OCI-LY1 (cell line): Measurements from ENCODE around the gene UBALD2.
"Not testable (repeated sequence)": the region's sequence is repeated elsewhere in the genome, so short reads cannot be mapped to it uniquely, and the experiment has no call there.

Experiments
- H2AFZ ChIP-seq: fragments of 200-600 bp; sonication (generic), shearing (Covaris generic); 2 replicates; pipeline ENCODE4 v1.6.0; 2014; ENCODE audit warnings: antibody characterized with exemption, mild to moderate bottlenecking, low read length
- H3F3A ChIP-seq: fragments of 200-600 bp; sonication (generic), shearing (Covaris generic); 2 replicates; pipeline ENCODE4 v1.6.0; 2014; ENCODE audit warnings: mild to moderate bottlenecking, antibody characterized with exemption, low read length, moderate library complexity; ENCODE audit not compliant: insufficient read depth
- H3K27ac ChIP-seq: fragments of 200-600 bp; sonication (generic); 2 replicates; pipeline ENCODE4 v1.5.1; 2014; ENCODE audit warnings: low read length, mixed run types, mild to moderate bottlenecking, low read depth; ENCODE audit not compliant: poor library complexity, severe bottlenecking
- H3K27me3 ChIP-seq: fragments of 200-600 bp; sonication (generic); 2 replicates; pipeline ENCODE4 v1.6.0; 2014; ENCODE audit warnings: antibody characterized with exemption, mild to moderate bottlenecking, low read length, moderate library complexity; ENCODE audit not compliant: insufficient read depth
- H3K36me3 ChIP-seq: fragments of 200-600 bp; sonication (generic); 2 replicates; pipeline ENCODE4 v1.6.1; 2014; ENCODE audit warnings: mild to moderate bottlenecking, antibody characterized with exemption, low read length, moderate library complexity, mixed read lengths; ENCODE audit not compliant: insufficient read depth
- H3K4me1 ChIP-seq: fragments of 200-600 bp; sonication (generic); 2 replicates; pipeline ENCODE4 v1.5.1; 2014; ENCODE audit warnings: mild to moderate bottlenecking, low read length, moderate library complexity; ENCODE audit not compliant: insufficient read depth, severe bottlenecking
- H3K4me2 ChIP-seq: fragments of 200-600 bp; sonication (generic), shearing (Covaris generic); 2 replicates; pipeline ENCODE4 v1.6.1; 2014; ENCODE audit warnings: low read length
- H3K4me3 ChIP-seq: fragments of 200-600 bp; sonication (generic); 2 replicates; pipeline ENCODE4 v1.5.1; 2014; ENCODE audit warnings: low read length, low read depth, mild to moderate bottlenecking, mixed read lengths; ENCODE audit not compliant: poor library complexity, severe bottlenecking
- H3K79me2 ChIP-seq: fragments of 200-600 bp; shearing (Covaris generic); 2 replicates; pipeline ENCODE4 v1.6.1; 2016; ENCODE audit warnings: mixed run types, low read length, mixed read lengths; ENCODE audit not compliant: insufficient read depth
- H3K9ac ChIP-seq: fragments of 200-600 bp; sonication (generic), shearing (Covaris generic); 2 replicates; pipeline ENCODE4 v1.6.1; 2014; ENCODE audit warnings: mild to moderate bottlenecking, low read length, mixed read lengths
- H3K9me2 ChIP-seq: fragments of 200-600 bp; sonication (generic), shearing (Covaris generic); 2 replicates; pipeline ENCODE4 v1.6.1; 2014; ENCODE audit warnings: low read depth, mild to moderate bottlenecking, low read length, mixed read lengths
- H3K9me3 ChIP-seq: fragments of 200-600 bp; shearing (Covaris generic); 2 replicates; pipeline ENCODE4 v1.6.1; 2014; ENCODE audit warnings: low read length, mixed read lengths
- H4K20me1 ChIP-seq: fragments of 200-600 bp; sonication (generic), shearing (Covaris generic); 2 replicates; pipeline ENCODE4 v1.6.0; 2016; ENCODE audit warnings: mild to moderate bottlenecking, low read length; ENCODE audit not compliant: insufficient read depth
- CTCF ChIP-seq: fragments of 200-600 bp; sonication (generic), shearing (Covaris generic); IDR thresholded peaks from 2 replicates; pipeline ENCODE4 v1.5.1; 2017; ENCODE audit warnings: mild to moderate bottlenecking, antibody characterized with exemption, low read length, moderate library complexity, mixed read lengths
- EZH2 ChIP-seq: fragments of 200-600 bp; sonication (generic), shearing (Covaris generic); IDR thresholded peaks from 2 replicates; pipeline ENCODE4 v1.8.0; 2017; ENCODE audit warnings: borderline replicate concordance, mixed run types, mild to moderate bottlenecking, antibody characterized with exemption, low read length, moderate library complexity, mixed read lengths

Gene UBALD2

GRCh38 chr17:76297436-76297835 lies 32.3 kb downstream of the UBALD2 start:
- Histone ChIP-seq H3K27ac (no peak overlapping the region), H3K79me2 (no peaks in the 10 kb centered on the region), H3K4me1 (no peaks in the 10 kb centered on the region), H3K4me2 (no peak overlapping the region), H3K4me3 (no peak overlapping the region), H3K9ac (no peak overlapping the region), H3F3A (no peaks in the 10 kb centered on the region), H3K36me3 (peaks cover 7% of the 10 kb centered on the region; the same call in 1 of the 2 replicates), H2AFZ (no peak overlapping the region), H3K9me3 (no peaks in the 10 kb centered on the region), H4K20me1 (no peaks in the 10 kb centered on the region), H3K9me2 (no peaks in the 10 kb centered on the region), H3K27me3 (no peaks in the 10 kb centered on the region)
- TF ChIP-seq CTCF (no peak), EZH2 (no peak)

GRCh38 chr17:76304226-76305134 lies 39.3 kb downstream of the UBALD2 start:
- H3K9me2 ChIP-seq, result no peaks in the 10 kb centered on the region
- H3K9me3 ChIP-seq, result no peaks in the 10 kb centered on the region
- H3F3A ChIP-seq, result no peaks in the 10 kb centered on the region
- H3K4me1 ChIP-seq, result peaks cover 13% of the 10 kb centered on the region
- no peaks in the 10 kb centered on the region for H3K27me3 ChIP-seq
- H3K4me2 ChIP-seq, result no peak overlapping the region
- H4K20me1 ChIP-seq, result no peaks in the 10 kb centered on the region
- no peak overlapping the region for H3K27ac ChIP-seq
- H3K36me3 ChIP-seq, result peaks cover 4% of the 10 kb centered on the region; the same call in 1 of the 2 replicates
- H2AFZ ChIP-seq, result no peak overlapping the region
- H3K9ac ChIP-seq, result no peak overlapping the region
- H3K79me2 ChIP-seq, result no peaks in the 10 kb centered on the region
- H3K4me3 ChIP-seq, result no peak overlapping the region
- no peak for TF ChIP-seq CTCF
- TF ChIP-seq EZH2, result no peak

- not testable (repeated sequence) for H2AFZ ChIP-seq, H3K9me3 ChIP-seq, H3K27me3 ChIP-seq, H3K27ac ChIP-seq, H3K36me3 ChIP-seq, H4K20me1 ChIP-seq, H3K9ac ChIP-seq, H3K4me3 ChIP-seq, H3K79me2 ChIP-seq, H3K9me2 ChIP-seq, H3F3A ChIP-seq, H3K4me2 ChIP-seq
- H3K4me1 ChIP-seq, result peaks cover 13% of the 10 kb centered on the region
Observed at GRCh38 chr17:76305135-76305454, 39.9 kb downstream of the UBALD2 start.
